HepG2 (cell line): Measurements from ENCODE around the gene PIK3R4.

ENCODE experiments used
- FOXK2 ChIP-seq: fragments of 450-650 bp; IDR thresholded peaks from 2 replicates; pipeline ENCODE4 v1.6.1; 2016
- JUN ChIP-seq: sonication (generic); formaldehyde crosslinking; IDR thresholded peaks from 2 replicates; pipeline ENCODE4 v1.4.0; 2020; ENCODE audit warnings: mild to moderate bottlenecking, missing genetic modification reagents
- MAF1 ChIP-seq: sonication (generic); formaldehyde crosslinking; IDR thresholded peaks from 2 replicates; pipeline ENCODE4 v1.5.0; 2020; ENCODE audit warnings: missing genetic modification reagents, borderline replicate concordance
- NBN ChIP-seq: fragments of 450-650 bp; conservative IDR thresholded peaks from 2 replicates; pipeline ENCODE4 v1.6.1; 2017
- PCBP2 ChIP-seq: fragments of 200-400 bp; formaldehyde crosslinking; optimal IDR thresholded peaks from 2 replicates; pipeline ENCODE3; 2018; ENCODE audit warnings: low read length, low read depth; ENCODE audit not compliant: poor library complexity, severe bottlenecking
- SNAI1 ChIP-seq: sonication (generic); formaldehyde crosslinking; IDR thresholded peaks from 2 replicates; pipeline ENCODE4 v1.5.0; 2020; ENCODE audit warnings: mild to moderate bottlenecking, missing genetic modification reagents, borderline replicate concordance
- TF ChIP-seq, protein P1 (sequence below): sonication (generic); formaldehyde crosslinking; IDR thresholded peaks from 2 replicates; pipeline ENCODE4 v1.8.0; 2022; ENCODE audit warnings: mild to moderate bottlenecking, missing genetic modification reagents
- TF ChIP-seq, protein P2 (sequence below): sonication (generic); formaldehyde crosslinking; IDR thresholded peaks from 2 replicates; pipeline ENCODE4 v1.5.0; 2020; ENCODE audit warnings: mild to moderate bottlenecking, missing genetic modification reagents, moderate library complexity
- TF ChIP-seq, protein P3 (sequence below): sonication (generic); formaldehyde crosslinking; IDR thresholded peaks from 2 replicates; pipeline ENCODE4 v1.4.0; 2020; ENCODE audit warnings: missing genetic modification reagents

DNA sequence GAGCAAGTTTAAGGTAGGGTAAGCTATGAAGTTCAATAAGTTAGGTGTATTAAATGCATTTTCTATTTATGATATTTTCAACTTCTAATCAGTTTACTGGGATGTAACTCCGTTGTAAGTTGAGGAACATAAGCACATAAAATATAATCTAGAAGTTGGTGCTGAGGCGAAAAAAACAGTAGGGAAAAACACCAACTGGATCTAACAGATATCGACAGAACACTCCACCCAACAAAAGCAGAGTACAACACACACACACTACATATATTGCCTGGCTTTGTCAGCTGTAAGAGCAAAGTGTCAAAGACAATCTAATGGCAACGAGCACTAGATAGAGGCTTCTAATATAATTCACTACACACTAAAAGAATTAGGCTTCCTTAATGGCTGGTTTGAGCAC is 8.4 kb downstream of the PIK3R4 start:
- TF ChIP-seq, protein P1, sequence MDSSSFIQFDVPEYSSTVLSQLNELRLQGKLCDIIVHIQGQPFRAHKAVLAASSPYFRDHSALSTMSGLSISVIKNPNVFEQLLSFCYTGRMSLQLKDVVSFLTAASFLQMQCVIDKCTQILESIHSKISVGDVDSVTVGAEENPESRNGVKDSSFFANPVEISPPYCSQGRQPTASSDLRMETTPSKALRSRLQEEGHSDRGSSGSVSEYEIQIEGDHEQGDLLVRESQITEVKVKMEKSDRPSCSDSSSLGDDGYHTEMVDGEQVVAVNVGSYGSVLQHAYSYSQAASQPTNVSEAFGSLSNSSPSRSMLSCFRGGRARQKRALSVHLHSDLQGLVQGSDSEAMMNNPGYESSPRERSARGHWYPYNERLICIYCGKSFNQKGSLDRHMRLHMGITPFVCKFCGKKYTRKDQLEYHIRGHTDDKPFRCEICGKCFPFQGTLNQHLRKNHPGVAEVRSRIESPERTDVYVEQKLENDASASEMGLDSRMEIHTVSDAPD (CRISPR knock-in tag): no peak
- TF ChIP-seq FOXK2 (no peak), PCBP2 (no peak), NBN (no peak), SNAI1 (CRISPR knock-in tag) (no peak), MAF1 (CRISPR knock-in tag) (no peak), JUN (no peak)
- TF ChIP-seq, protein P2, sequence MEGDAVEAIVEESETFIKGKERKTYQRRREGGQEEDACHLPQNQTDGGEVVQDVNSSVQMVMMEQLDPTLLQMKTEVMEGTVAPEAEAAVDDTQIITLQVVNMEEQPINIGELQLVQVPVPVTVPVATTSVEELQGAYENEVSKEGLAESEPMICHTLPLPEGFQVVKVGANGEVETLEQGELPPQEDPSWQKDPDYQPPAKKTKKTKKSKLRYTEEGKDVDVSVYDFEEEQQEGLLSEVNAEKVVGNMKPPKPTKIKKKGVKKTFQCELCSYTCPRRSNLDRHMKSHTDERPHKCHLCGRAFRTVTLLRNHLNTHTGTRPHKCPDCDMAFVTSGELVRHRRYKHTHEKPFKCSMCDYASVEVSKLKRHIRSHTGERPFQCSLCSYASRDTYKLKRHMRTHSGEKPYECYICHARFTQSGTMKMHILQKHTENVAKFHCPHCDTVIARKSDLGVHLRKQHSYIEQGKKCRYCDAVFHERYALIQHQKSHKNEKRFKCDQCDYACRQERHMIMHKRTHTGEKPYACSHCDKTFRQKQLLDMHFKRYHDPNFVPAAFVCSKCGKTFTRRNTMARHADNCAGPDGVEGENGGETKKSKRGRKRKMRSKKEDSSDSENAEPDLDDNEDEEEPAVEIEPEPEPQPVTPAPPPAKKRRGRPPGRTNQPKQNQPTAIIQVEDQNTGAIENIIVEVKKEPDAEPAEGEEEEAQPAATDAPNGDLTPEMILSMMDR (CRISPR knock-in tag): no peak
- TF ChIP-seq, protein P3, sequence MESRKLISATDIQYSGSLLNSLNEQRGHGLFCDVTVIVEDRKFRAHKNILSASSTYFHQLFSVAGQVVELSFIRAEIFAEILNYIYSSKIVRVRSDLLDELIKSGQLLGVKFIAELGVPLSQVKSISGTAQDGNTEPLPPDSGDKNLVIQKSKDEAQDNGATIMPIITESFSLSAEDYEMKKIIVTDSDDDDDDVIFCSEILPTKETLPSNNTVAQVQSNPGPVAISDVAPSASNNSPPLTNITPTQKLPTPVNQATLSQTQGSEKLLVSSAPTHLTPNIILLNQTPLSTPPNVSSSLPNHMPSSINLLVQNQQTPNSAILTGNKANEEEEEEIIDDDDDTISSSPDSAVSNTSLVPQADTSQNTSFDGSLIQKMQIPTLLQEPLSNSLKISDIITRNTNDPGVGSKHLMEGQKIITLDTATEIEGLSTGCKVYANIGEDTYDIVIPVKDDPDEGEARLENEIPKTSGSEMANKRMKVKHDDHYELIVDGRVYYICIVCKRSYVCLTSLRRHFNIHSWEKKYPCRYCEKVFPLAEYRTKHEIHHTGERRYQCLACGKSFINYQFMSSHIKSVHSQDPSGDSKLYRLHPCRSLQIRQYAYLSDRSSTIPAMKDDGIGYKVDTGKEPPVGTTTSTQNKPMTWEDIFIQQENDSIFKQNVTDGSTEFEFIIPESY (CRISPR knock-in tag): no peak
